ENCODE data around the gene MAPKBP1. TPM values are rescaled to one million over a fixed set of nuclear protein-coding genes. Genes with fewer than 3 reads are reported as not detected.

Gene MAPKBP1
- total RNA-seq, 3 donors from 2014 or later, result 11.5 to 29.3 (median 24.3) TPM

GRCh38 chr15:41772720-41773331 is 1.5 kb upstream of the MAPKBP1 start:
- intact Hi-C loops (cut with DNase I; ENCODE audit: low total_unique reads), result loop anchor here (5.0 kb wide), 2 partner anchors 44 to 129 kb away; no protein-coding TSS in a partner anchor
- Histone ChIP-seq H3K27ac (peak overlapping the region in 1 of 2 donors; percentile 89), H3K9me3 (no peaks in the 10 kb centered on the region), H3K27me3 (no peaks in the 10 kb centered on the region), H3K4me1 (peaks cover 5 to 11% of the 10 kb centered on the region in 2 donors), H3K4me3 (no peak overlapping the region), H3K36me3 (no peaks in the 10 kb centered on the region)
- TF ChIP-seq POLR2A (IDR thresholded peaks at IDR 0.05), result no peak
- TF ChIP-seq CTCF (IDR thresholded peaks at IDR 0.05), result peak; percentile 48 to 84 (median 67)
- peak in 1 of 3 donors; percentile 47 for TF ChIP-seq POLR2AphosphoS5 (IDR thresholded peaks at IDR 0.05)
- peak in 1 of 2 donors; percentile 57 for DNase-seq (ENCODE audit: low spot score in 2 of 2)

DNA sequence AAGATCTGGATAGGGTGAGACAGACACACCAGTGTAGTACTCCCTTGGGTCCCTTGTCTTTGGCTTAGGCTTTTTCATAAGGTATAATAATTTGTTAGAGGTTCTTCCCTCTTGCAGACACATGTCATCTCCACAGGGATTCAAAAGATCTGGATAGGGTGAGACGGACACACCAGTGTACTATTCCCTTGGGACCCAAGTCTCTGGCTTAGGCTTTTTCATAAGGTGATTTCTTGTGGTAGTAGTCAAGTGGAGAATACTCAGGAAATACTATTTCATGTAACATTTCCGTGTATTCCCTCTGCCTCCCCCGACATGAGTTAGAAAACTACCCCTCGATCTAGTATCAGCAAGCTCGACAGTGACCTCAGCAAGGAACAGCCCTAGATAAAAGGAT is 954 bp upstream of the MAPKBP1 start:
- no peak for DNase-seq (ENCODE audit: low spot score in 2 of 2)
- Histone ChIP-seq H3K4me3 (peak overlapping the region in 2 of 3 donors; percentile 74 to 88), H3K36me3 (no peaks in the 10 kb centered on the region), H3K27ac (peak overlapping the region; percentile 89 to 93), H3K27me3 (no peaks in the 10 kb centered on the region), H3K4me1 (peaks cover 5 to 11% of the 10 kb centered on the region in 2 donors), H3K9me3 (no peaks in the 10 kb centered on the region)
- TF ChIP-seq POLR2AphosphoS5 (IDR thresholded peaks at IDR 0.05) (no peak), CTCF (IDR thresholded peaks at IDR 0.05) (no peak), POLR2A (IDR thresholded peaks at IDR 0.05) (no peak)
- intact Hi-C loops (cut with DNase I; ENCODE audit: low total_unique reads), result loop anchor here (5.0 kb wide), 2 partner anchors 44 to 129 kb away; no protein-coding TSS in a partner anchor

DNA sequence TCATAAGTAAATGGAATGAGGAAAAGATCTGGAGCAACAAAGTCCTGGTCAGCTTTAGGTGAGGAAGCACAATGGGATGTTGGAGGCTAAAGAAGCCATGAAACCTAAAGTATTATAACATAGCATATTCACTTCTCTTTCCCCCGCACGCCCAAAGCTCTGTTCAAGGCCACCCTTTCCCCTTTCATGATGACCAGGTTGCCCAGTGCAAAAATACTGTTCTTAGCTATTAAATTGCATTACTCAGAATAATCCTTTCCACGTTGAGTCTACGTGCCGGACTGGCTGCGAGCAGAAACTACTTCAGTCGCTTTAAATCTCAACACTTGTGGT is 589 bp upstream of the MAPKBP1 start:
- Histone ChIP-seq H3K4me1 (peaks cover 5 to 11% of the 10 kb centered on the region in 2 donors), H3K36me3 (no peaks in the 10 kb centered on the region), H3K27me3 (no peaks in the 10 kb centered on the region), H3K4me3 (peak overlapping the region; percentile 74 to 93 (median 88)), H3K9me3 (no peaks in the 10 kb centered on the region), H3K27ac (peak overlapping the region; percentile 89 to 93)
- intact Hi-C loops (cut with DNase I; ENCODE audit: low total_unique reads), result loop anchor here (5.0 kb wide), 2 partner anchors 44 to 129 kb away; no protein-coding TSS in a partner anchor
- no peak for TF ChIP-seq POLR2AphosphoS5 (IDR thresholded peaks at IDR 0.05)
- TF ChIP-seq CTCF (IDR thresholded peaks at IDR 0.05), result no peak
- no peak for TF ChIP-seq POLR2A (IDR thresholded peaks at IDR 0.05)
- DNase-seq (ENCODE audit: low spot score in 2 of 2), result no peak

- H3K27ac ChIP-seq, result peak overlapping the region; percentile 89 to 93
- H3K4me3 ChIP-seq, result peak overlapping the region; percentile 74 to 93 (median 88)
- DNase-seq (ENCODE audit: low spot score in 2 of 2), result no peak
- no peaks in the 10 kb centered on the region for H3K36me3 ChIP-seq
- peaks cover 5 to 15% of the 10 kb centered on the region in 2 donors for H3K4me1 ChIP-seq
- intact Hi-C loops (cut with DNase I; ENCODE audit: low total_unique reads), result loop anchor here (5.0 kb wide), 2 partner anchors 42 to 127 kb away; no protein-coding TSS in a partner anchor
- H3K9me3 ChIP-seq, result no peaks in the 10 kb centered on the region
- TF ChIP-seq POLR2A (IDR thresholded peaks at IDR 0.05) (no peak), POLR2AphosphoS5 (IDR thresholded peaks at IDR 0.05) (no peak), CTCF (IDR thresholded peaks at IDR 0.05) (no peak)
- H3K27me3 ChIP-seq, result no peaks in the 10 kb centered on the region
Measured at GRCh38 chr15:41774882-41775417, 666 bp downstream of the MAPKBP1 start.

GRCh38 chr15:41775651-41776050 is 1.4 kb downstream of the MAPKBP1 start:
- no peaks in the 10 kb centered on the region for H3K9me3 ChIP-seq

More at GRCh38 chr15:41775651-41776050, 1.4 kb downstream of the MAPKBP1 start:
- peak overlapping the region; percentile 89 to 93 for H3K27ac ChIP-seq
- H3K36me3 ChIP-seq, result no peaks in the 10 kb centered on the region
- peaks cover 5 to 15% of the 10 kb centered on the region in 2 donors for H3K4me1 ChIP-seq
- intact Hi-C loops (cut with DNase I; ENCODE audit: low total_unique reads), result no loop called here
- TF ChIP-seq CTCF (IDR thresholded peaks at IDR 0.05) (no peak), POLR2AphosphoS5 (IDR thresholded peaks at IDR 0.05) (no peak)
- H3K4me3 ChIP-seq, result peak overlapping the region; percentile 74 to 93 (median 88)
- no peaks in the 10 kb centered on the region for H3K27me3 ChIP-seq
- no peak for DNase-seq (ENCODE audit: low spot score in 2 of 2)
